HepG2 (cell line): Measurements from ENCODE around the gene ADSS1. TPM values are rescaled to one million over a fixed set of nuclear protein-coding genes. Genes with fewer than 3 reads are reported as not detected.
A peak's percentile ranks its signal among the peaks of the same experiment; 100 is the strongest.

Source experiments
- ARID3A ChIP-seq: IDR thresholded peaks from 2 replicates; pipeline ENCODE4 v1.6.1; 2012; ENCODE audit warnings: low read depth, low read length, improper control_type of control experiment
- CREM ChIP-seq, 2 experiments: sonication (generic) in 1 of 2; formaldehyde crosslinking in 1 of 2; IDR thresholded peaks; 2 replicates each; pipeline versions ENCODE4 v1.4.0 to v1.6.1; 2016 to 2020; ENCODE audit warnings: antibody characterized with exemption in 1 of 2, mild to moderate bottlenecking in 1 of 2, missing genetic modification reagents in 1 of 2
- EP300 ChIP-seq, 3 experiments: sonication (generic) in 1 of 3; formaldehyde crosslinking in 1 of 3; IDR thresholded peaks; 2 replicates each; pipeline versions ENCODE4 v1.5.1 to v1.6.1; 2011 to 2020; ENCODE audit warnings: low read depth in 2 of 3, low read length in 2 of 3, borderline replicate concordance in 1 of 3, improper control_type of control experiment in 1 of 3, mild to moderate bottlenecking in 1 of 3, missing genetic modification reagents in 1 of 3, moderate library complexity in 1 of 3
- FOSL1 ChIP-seq: sonication (generic); formaldehyde crosslinking; IDR thresholded peaks from 2 replicates; pipeline ENCODE4 v1.9.0; 2021; ENCODE audit warnings: missing genetic modification reagents, borderline replicate concordance
- MZF1 ChIP-seq: sonication (generic); formaldehyde crosslinking; IDR thresholded peaks from 2 replicates; pipeline ENCODE4 v1.8.1; 2023; ENCODE audit warnings: mild to moderate bottlenecking, missing genetic modification reagents, borderline replicate concordance
- PAXIP1 ChIP-seq: sonication (generic); formaldehyde crosslinking; conservative IDR thresholded peaks from 2 replicates; pipeline ENCODE4 v1.4.0; 2020; ENCODE audit warnings: mild to moderate bottlenecking, missing genetic modification reagents, moderate library complexity
- SOX13 ChIP-seq, 3 experiments: fragments of 450-650 bp in 1 of 3; sonication (generic) in 1 of 3; formaldehyde crosslinking in 1 of 3; IDR thresholded peaks in 2 of 3; conservative IDR thresholded peaks in 1 of 3; 2 replicates each; pipeline versions ENCODE4 v1.5.0 to v1.6.1; 2016 to 2020; ENCODE audit warnings: antibody characterized with exemption in 1 of 3, mild to moderate bottlenecking in 1 of 3, missing compliant biosample characterization in 1 of 3, missing genetic modification reagents in 1 of 3, moderate library complexity in 1 of 3
- SRF ChIP-seq: IDR thresholded peaks from 2 replicates; pipeline ENCODE4 v1.6.1; 2011; ENCODE audit warnings: mild to moderate bottlenecking, low read depth, low read length, moderate library complexity
- TBX3 ChIP-seq: fragments of 450-650 bp; IDR thresholded peaks from 2 replicates; pipeline ENCODE4 v1.6.1; 2017; ENCODE audit warnings: antibody characterized with exemption, mild to moderate bottlenecking, inconsistent platforms, borderline replicate concordance
- ZNF253 ChIP-seq: sonication (generic); formaldehyde crosslinking; IDR thresholded peaks from 2 replicates; pipeline ENCODE4 v1.8.0; 2022; ENCODE audit warnings: mild to moderate bottlenecking, missing genetic modification reagents, borderline replicate concordance
- ZNF552 ChIP-seq: sonication (generic); formaldehyde crosslinking; IDR thresholded peaks from 2 replicates; pipeline ENCODE4 v1.9.0; 2022; ENCODE audit warnings: missing genetic modification reagents, mild to moderate bottlenecking, borderline replicate concordance
- ZNF605 ChIP-seq: sonication (generic); formaldehyde crosslinking; IDR thresholded peaks from 2 replicates; pipeline ENCODE4 v1.8.0; 2022; ENCODE audit warnings: mild to moderate bottlenecking, missing genetic modification reagents
- ZNF670 ChIP-seq: sonication (generic); formaldehyde crosslinking; IDR thresholded peaks from 2 replicates; pipeline ENCODE4 v1.8.0; 2022; ENCODE audit warnings: mild to moderate bottlenecking, missing genetic modification reagents, borderline replicate concordance
- ZNF780A ChIP-seq: sonication (generic); formaldehyde crosslinking; IDR thresholded peaks from 2 replicates; pipeline ENCODE4 v1.8.0; 2022; ENCODE audit warnings: mild to moderate bottlenecking, missing genetic modification reagents, moderate library complexity
- polyA plus RNA-seq, 8 experiments: library from polyadenylated mRNA; depleted of rRNA in 3 of 8; stranded (reverse) in 7 of 8; unstranded in 1 of 8; fragments of >200 nt; fragmentation: Illumina TruSeq in 4 of 8; extraction: Trizol in 4 of 8; gene quantifications; 2 replicates each; pipeline versions ENCODE4 v1.2.1 to v1.2.3, GENCODE V29; 2011 to 2016; ENCODE audit warnings: low read depth in 4 of 8, missing spikeins in 1 of 8, mixed read lengths in 1 of 8; ENCODE audit not compliant: insufficient read depth in 1 of 8
- total RNA-seq, 5 experiments: library from RNA; depleted of rRNA; stranded (reverse); fragments of >200 nt; fragmentation: Illumina TruSeq; extraction: Trizol; gene quantifications; 2 replicates each; pipeline ENCODE4 v1.2.3, GENCODE V29; 2016; ENCODE audit warnings: low read depth in 1 of 5
- TF ChIP-seq, protein P1 (sequence below): sonication (generic); formaldehyde crosslinking; IDR thresholded peaks from 2 replicates; pipeline ENCODE4 v1.8.0; 2022; ENCODE audit warnings: missing genetic modification reagents, low read depth, mild to moderate bottlenecking, borderline replicate concordance
- TF ChIP-seq, protein P2 (sequence below): fragments of 450-650 bp; IDR thresholded peaks from 2 replicates; pipeline ENCODE4 v1.6.1; 2016
- TF ChIP-seq, protein P3 (sequence below): sonication (generic); formaldehyde crosslinking; IDR thresholded peaks from 2 replicates; pipeline ENCODE4 v1.5.0; 2020; ENCODE audit warnings: missing genetic modification reagents, mild to moderate bottlenecking, borderline replicate concordance

Gene ADSS1
- total and polyA plus RNA-seq, 2 of the 13 experiments (the other 11 are each of a cell fraction or from before 2014, with no cell fraction given) = 1.0 to 36.7 TPM

DNA sequence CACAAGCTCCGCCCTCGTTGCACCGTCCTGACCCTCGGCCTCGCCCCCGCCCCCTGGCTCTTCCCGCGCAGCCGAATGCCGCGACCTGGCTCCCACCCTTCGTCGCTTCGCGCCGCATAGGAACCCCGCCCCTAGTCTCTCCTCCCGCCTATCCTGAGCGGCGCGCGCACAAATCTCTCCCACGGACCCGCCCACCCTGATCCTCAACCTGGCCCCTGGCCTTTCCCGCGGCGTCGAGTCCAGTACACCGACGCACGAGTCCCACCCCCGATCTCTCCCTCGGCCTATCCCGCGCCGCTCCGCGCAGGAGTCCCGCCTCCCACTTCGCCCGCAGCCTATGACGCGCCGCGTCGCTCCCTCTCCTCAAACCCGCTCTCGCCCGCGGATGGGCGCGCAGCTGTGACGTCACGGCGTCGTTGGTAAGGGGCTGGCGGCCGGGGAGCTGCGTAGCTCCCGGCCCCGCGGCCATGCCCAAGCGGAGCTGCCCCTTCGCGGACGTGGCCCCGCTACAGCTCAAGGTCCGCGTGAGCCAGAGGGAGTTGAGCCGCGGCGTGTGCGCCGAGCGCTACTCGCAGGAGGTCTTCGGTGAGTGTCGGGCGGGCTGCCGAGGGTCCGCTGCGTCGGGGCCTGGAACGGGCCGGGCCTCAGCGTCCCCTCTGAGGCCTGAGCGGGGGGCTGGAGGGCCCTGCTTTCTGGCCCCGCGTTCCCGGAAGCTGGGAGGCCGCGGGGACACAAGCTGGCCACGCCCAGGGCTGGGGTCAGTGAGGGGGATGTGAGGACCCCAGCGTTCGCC lies 28.9 kb downstream of the ADSS1 start, which contains the start of gene SIVA1 (continued):
- TF ChIP-seq CREM (IDR thresholded peaks at IDR 0.05) (peak; percentile 92), CREM (CRISPR knock-in tag; IDR thresholded peaks at IDR 0.05) (peak; percentile 91), ZNF552 (CRISPR knock-in tag) (no peak), ZNF780A (CRISPR knock-in tag) (no peak), ARID3A (no peak), SRF (peak; percentile 50; the same call in 1 of the 2 replicates), TBX3 (no peak), MZF1 (CRISPR knock-in tag) (no peak), ZNF670 (CRISPR knock-in tag) (peak; percentile 69; the same call in 1 of the 2 replicates), SOX13 (IDR thresholded peaks at IDR 0.05) (no peak), SOX13 (CRISPR knock-in tag; conservative IDR thresholded peaks at IDR 0.05 in 1 of 2, IDR thresholded peaks at IDR 0.05 in 1 of 2) (peak in 1 of 2 experiments; percentile 37; a peak in 2 of 4 replicates), EP300 (IDR thresholded peaks at IDR 0.05; ENCODE audit: low read depth in 2 of 2, low read length in 2 of 2) (no peak; a peak in 1 of 4 replicates), EP300 (CRISPR knock-in tag; IDR thresholded peaks at IDR 0.05; ENCODE audit: borderline replicate concordance) (no peak), ZNF605 (CRISPR knock-in tag) (peak; percentile 39; the same call in 1 of the 2 replicates), ZNF253 (peak; percentile 28; the same call in 1 of the 2 replicates), FOSL1 (no peak), PAXIP1 (CRISPR knock-in tag) (peak; percentile 53; the same call in 1 of the 2 replicates)
- TF ChIP-seq, protein P1, sequence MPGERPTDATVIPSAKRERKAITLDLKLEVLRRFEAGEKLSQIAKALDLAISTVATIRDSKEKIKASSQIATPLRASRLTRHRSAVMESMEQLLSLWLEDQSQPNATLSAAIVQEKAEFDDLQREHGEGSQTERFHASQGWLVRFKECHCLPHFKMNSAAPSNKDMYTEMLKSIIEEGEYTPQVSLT (CRISPR knock-in tag) = no peak
- TF ChIP-seq, protein P2, sequence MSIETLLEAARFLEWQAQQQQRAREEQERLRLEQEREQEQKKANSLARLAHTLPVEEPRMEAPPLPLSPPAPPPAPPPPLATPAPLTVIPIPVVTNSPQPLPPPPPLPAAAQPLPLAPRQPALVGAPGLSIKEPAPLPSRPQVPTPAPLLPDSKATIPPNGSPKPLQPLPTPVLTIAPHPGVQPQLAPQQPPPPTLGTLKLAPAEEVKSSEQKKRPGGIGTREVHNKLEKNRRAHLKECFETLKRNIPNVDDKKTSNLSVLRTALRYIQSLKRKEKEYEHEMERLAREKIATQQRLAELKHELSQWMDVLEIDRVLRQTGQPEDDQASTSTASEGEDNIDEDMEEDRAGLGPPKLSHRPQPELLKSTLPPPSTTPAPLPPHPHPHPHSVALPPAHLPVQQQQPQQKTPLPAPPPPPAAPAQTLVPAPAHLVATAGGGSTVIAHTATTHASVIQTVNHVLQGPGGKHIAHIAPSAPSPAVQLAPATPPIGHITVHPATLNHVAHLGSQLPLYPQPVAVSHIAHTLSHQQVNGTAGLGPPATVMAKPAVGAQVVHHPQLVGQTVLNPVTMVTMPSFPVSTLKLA = peak; percentile 19; the same call in 1 of the 2 replicates
- TF ChIP-seq, protein P3, sequence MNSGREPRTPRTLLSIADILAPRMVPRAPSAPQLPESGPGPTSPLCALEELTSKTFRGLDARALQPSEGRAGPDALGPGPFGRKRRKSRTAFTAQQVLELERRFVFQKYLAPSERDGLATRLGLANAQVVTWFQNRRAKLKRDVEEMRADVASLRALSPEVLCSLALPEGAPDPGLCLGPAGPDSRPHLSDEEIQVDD (CRISPR knock-in tag) = no peak
